ENCODE measurements around the gene MMP25. TPM values are rescaled to one million over a fixed set of nuclear protein-coding genes. Genes with fewer than 3 reads are reported as not detected.

Gene MMP25
- total and polyA plus RNA-seq, 10 of the 15 experiments (the other 5 are each of a cell fraction or from before 2014, with no cell fraction given): 0.03 to 0.36 (median 0.13) TPM; not detected in 1

- TF ChIP-seq RFX5 (IDR thresholded peaks at IDR 0.05; ENCODE audit: low read depth, low read length) (no peak), BHLHE40 (IDR thresholded peaks at IDR 0.05; ENCODE audit: borderline replicate concordance in 1 of 2, low read depth in 2 of 2, low read length in 1 of 2) (peak in 1 of 2 experiments; percentile 54; a peak in 2 of 4 replicates), YY1 (IDR thresholded peaks at IDR 0.05; ENCODE audit: low read depth, low read length) (peak; percentile 82), PAX5 (IDR thresholded peaks at IDR 0.05; ENCODE audit: borderline replicate concordance, low read depth, low read length) (no peak), TAF1 (IDR thresholded peaks at IDR 0.05; ENCODE audit: borderline replicate concordance, low read depth, low read length) (peak; percentile 86), EP300 (IDR thresholded peaks at IDR 0.05; ENCODE audit: borderline replicate concordance in 1 of 2, control insufficient read depth in 1 of 2, low read depth in 2 of 2, low read length in 2 of 2) (no peak), CEBPB (IDR thresholded peaks at IDR 0.05; ENCODE audit: borderline replicate concordance in 1 of 2, low read depth in 2 of 2, low read length in 2 of 2) (no peak), MEF2A (IDR thresholded peaks at IDR 0.05; ENCODE audit: insufficient read depth, low read depth, low read length) (0 out of 2 replicates have a peak, but pooled peaks have one; percentile 28), HDAC2 (IDR thresholded peaks at IDR 0.05) (no peak), JUNB (IDR thresholded peaks at IDR 0.05) (no peak), ZBTB33 (IDR thresholded peaks at IDR 0.05) (no peak), RBBP5 (conservative IDR thresholded peaks at IDR 0.05) (no peak), FOS (IDR thresholded peaks at IDR 0.05; ENCODE audit: borderline replicate concordance, extremely low read depth, insufficient read length) (no peak), BRCA1 (IDR thresholded peaks at IDR 0.05; ENCODE audit: low read depth, low read length) (no peak), ZNF217 (IDR thresholded peaks at IDR 0.05) (no peak; the same call in 1 of the 2 replicates), MYB (IDR thresholded peaks at IDR 0.05; ENCODE audit: borderline replicate concordance, low read depth, low read length) (no peak), JUND (IDR thresholded peaks at IDR 0.05; ENCODE audit: low read depth, low read length) (no peak), SPI1 (IDR thresholded peaks at IDR 0.05; ENCODE audit: borderline replicate concordance, insufficient read depth, low read depth, low read length) (no peak), KLF5 (IDR thresholded peaks at IDR 0.05; ENCODE audit: partially characterized antibody) (no peak), CBFB (IDR thresholded peaks at IDR 0.05; ENCODE audit: low read depth) (no peak), CEBPZ (IDR thresholded peaks at IDR 0.05; ENCODE audit: low read depth, low read length) (no peak; the same call in 1 of the 2 replicates), SUPT20H (IDR thresholded peaks at IDR 0.05; ENCODE audit: borderline replicate concordance, control insufficient read depth, low read depth, low read length) (no peak)
- TF ChIP-seq, protein P1, sequence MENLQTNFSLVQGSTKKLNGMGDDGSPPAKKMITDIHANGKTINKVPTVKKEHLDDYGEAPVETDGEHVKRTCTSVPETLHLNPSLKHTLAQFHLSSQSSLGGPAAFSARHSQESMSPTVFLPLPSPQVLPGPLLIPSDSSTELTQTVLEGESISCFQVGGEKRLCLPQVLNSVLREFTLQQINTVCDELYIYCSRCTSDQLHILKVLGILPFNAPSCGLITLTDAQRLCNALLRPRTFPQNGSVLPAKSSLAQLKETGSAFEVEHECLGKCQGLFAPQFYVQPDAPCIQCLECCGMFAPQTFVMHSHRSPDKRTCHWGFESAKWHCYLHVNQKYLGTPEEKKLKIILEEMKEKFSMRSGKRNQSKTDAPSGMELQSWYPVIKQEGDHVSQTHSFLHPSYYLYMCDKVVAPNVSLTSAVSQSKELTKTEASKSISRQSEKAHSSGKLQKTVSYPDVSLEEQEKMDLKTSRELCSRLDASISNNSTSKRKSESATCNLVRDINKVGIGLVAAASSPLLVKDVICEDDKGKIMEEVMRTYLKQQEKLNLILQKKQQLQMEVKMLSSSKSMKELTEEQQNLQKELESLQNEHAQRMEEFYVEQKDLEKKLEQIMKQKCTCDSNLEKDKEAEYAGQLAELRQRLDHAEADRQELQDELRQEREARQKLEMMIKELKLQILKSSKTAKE (IDR thresholded peaks at IDR 0.05; ENCODE audit: low read depth, poor library complexity, severe bottlenecking): no peak
These were observed 60.0 kb downstream of the MMP25 start (continued) for GRCh38 chr16:3106205-3106928.
